ENCODE data around the gene GRHL1.
A peak's percentile ranks its signal among the peaks of the same experiment; 100 is the strongest.

The GRHL1 gene

GRCh38 chr2:9951522-9952285, at the start of gene GRHL1:
TSS of gene GRHL1 (plus strand) at chr2:9951693. CDS start at chr2:9951834, 141 bp downstream.
- Mint-ChIP-seq H3K27ac (no peak within 1 kb of the TSS), H3K4me1 (peaks cover 3% of the 10 kb centered on the region), H3K27me3 (ENCODE audit: low read depth) (peaks cover 72% of the 10 kb centered on the region), H3K4me3 (peak within 1 kb of the TSS; percentile 81 to 86 (median 86)), H3K36me3 (ENCODE audit: low read depth) (no peaks in the 10 kb centered on the region), H3K9me3 (no peaks in the 10 kb centered on the region)
- TF ChIP-seq, protein P1, sequence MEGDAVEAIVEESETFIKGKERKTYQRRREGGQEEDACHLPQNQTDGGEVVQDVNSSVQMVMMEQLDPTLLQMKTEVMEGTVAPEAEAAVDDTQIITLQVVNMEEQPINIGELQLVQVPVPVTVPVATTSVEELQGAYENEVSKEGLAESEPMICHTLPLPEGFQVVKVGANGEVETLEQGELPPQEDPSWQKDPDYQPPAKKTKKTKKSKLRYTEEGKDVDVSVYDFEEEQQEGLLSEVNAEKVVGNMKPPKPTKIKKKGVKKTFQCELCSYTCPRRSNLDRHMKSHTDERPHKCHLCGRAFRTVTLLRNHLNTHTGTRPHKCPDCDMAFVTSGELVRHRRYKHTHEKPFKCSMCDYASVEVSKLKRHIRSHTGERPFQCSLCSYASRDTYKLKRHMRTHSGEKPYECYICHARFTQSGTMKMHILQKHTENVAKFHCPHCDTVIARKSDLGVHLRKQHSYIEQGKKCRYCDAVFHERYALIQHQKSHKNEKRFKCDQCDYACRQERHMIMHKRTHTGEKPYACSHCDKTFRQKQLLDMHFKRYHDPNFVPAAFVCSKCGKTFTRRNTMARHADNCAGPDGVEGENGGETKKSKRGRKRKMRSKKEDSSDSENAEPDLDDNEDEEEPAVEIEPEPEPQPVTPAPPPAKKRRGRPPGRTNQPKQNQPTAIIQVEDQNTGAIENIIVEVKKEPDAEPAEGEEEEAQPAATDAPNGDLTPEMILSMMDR (IDR thresholded peaks at IDR 0.05; ENCODE audit: unreplicated experiment in 3 of 3): no peak

DNA sequence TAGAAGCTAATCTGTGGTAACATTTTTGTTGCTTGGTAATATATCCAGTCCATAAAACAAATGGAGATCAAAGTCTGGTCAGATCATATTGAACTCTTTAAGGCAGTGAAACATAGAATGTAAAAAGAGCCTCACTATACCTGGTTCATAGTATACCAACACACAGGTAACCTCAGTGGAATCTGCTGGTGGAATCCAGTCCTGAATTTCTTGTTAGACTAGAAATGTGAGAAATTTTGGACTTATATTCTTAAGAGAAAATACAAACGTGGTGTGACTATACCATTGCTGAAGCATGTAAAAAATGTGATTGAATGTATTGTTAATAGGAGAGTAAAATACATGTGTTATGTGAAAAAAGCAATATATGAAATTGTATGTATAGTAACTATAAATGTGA, 46.1 kb upstream of the GRHL1 start:
- TF ChIP-seq, protein P1 (IDR thresholded peaks at IDR 0.05; ENCODE audit: unreplicated experiment in 3 of 3): no peak
- Mint-ChIP-seq H3K4me1 (peaks cover 3% of the 10 kb centered on the region), H3K27me3 (ENCODE audit: low read depth) (no peaks in the 10 kb centered on the region), H3K4me3 (no peak overlapping the region), H3K9me3 (no peaks in the 10 kb centered on the region), H3K36me3 (ENCODE audit: low read depth) (peaks cover 28% of the 10 kb centered on the region), H3K27ac (no peak overlapping the region)

GRCh38 chr2:9907402-9907801, 44.1 kb upstream of the GRHL1 start:
- Mint-ChIP-seq H3K27ac (no peak overlapping the region), H3K4me3 (no peak overlapping the region), H3K9me3 (no peaks in the 10 kb centered on the region), H3K27me3 (ENCODE audit: low read depth) (no peaks in the 10 kb centered on the region), H3K36me3 (ENCODE audit: low read depth) (peaks cover 37% of the 10 kb centered on the region), H3K4me1 (peaks cover 4% of the 10 kb centered on the region)
- TF ChIP-seq, protein P1 (IDR thresholded peaks at IDR 0.05; ENCODE audit: unreplicated experiment in 3 of 3): no peak

- Mint-ChIP-seq H3K4me3 (no peak overlapping the region), H3K9me3 (no peaks in the 10 kb centered on the region), H3K27ac (no peak overlapping the region), H3K27me3 (ENCODE audit: low read depth) (no peaks in the 10 kb centered on the region), H3K36me3 (ENCODE audit: low read depth) (peaks cover 47% of the 10 kb centered on the region), H3K4me1 (peaks cover 4% of the 10 kb centered on the region)
- TF ChIP-seq, protein P1 (IDR thresholded peaks at IDR 0.05; ENCODE audit: unreplicated experiment in 3 of 3): no peak
These were observed 42.9 kb upstream of the GRHL1 start for GRCh38 chr2:9908639-9909038.

DNA sequence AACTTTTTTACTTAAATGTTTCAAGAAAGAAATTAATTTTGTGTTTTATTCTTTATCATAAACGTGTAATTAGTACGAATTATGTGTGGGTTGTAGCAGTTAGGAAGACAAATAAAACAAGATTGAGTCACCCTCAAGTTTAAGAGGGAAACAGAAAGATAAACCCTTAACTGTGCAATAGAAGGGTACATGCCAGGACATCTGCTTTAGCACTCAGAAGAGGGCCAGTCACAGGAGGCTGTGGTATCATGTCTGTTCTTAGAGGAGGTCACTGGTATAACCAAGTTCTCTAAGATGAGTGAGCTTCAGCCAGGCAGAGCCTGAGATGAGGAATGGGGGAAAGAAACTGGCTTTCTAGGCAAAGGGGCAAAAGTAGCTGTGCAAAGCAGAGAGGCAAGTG, 42.4 kb upstream of the GRHL1 start:
- Mint-ChIP-seq H3K27ac (no peak overlapping the region), H3K4me1 (peaks cover 4% of the 10 kb centered on the region), H3K27me3 (ENCODE audit: low read depth) (no peaks in the 10 kb centered on the region), H3K4me3 (no peak overlapping the region), H3K9me3 (no peaks in the 10 kb centered on the region), H3K36me3 (ENCODE audit: low read depth) (peaks cover 51% of the 10 kb centered on the region)
- TF ChIP-seq, protein P1 (IDR thresholded peaks at IDR 0.05; ENCODE audit: unreplicated experiment in 3 of 3): no peak

- H3K4me1 Mint-ChIP-seq: peaks cover 4% of the 10 kb centered on the region
- TF ChIP-seq, protein P1 (IDR thresholded peaks at IDR 0.05; ENCODE audit: unreplicated experiment in 3 of 3): no peak
- H3K27me3 Mint-ChIP-seq (ENCODE audit: low read depth): no peaks in the 10 kb centered on the region
- H3K36me3 Mint-ChIP-seq (ENCODE audit: low read depth): peaks cover 54% of the 10 kb centered on the region
- H3K27ac Mint-ChIP-seq: no peak overlapping the region
- no peaks in the 10 kb centered on the region for H3K9me3 Mint-ChIP-seq
- no peak overlapping the region for H3K4me3 Mint-ChIP-seq
These were observed 40.8 kb upstream of the GRHL1 start for GRCh38 chr2:9910699-9911098.
